CD4-positive, alpha-beta T cell treated with Interleukin-10 for 1 hour (primary cell): Measurements from ENCODE around the gene CHADL.

Experiments used
- DNase-seq: peaks from one replicate; pipeline ENCODE4 v3.0.0-alpha.2; 2020

Gene CHADL

GRCh38 chr22:41256254-41257253, 15.8 kb upstream of the CHADL start:
- DNase-seq = no peak

GRCh38 chr22:41254230-41254629, 13.5 kb upstream of the CHADL start:
- DNase-seq = no peak

- DNase-seq = no peak
Observed at GRCh38 chr22:41252365-41252764, 11.6 kb upstream of the CHADL start.

- DNase-seq = no peak
Observed at GRCh38 chr22:41250127-41250526, 9.4 kb upstream of the CHADL start.

GRCh38 chr22:41249442-41249841, 8.7 kb upstream of the CHADL start:
- DNase-seq = no peak

- no peak for DNase-seq
Observed at GRCh38 chr22:41248758-41249157, 8.0 kb upstream of the CHADL start.

- DNase-seq = no peak
Observed at GRCh38 chr22:41248314-41248713, 7.6 kb upstream of the CHADL start.

GRCh38 chr22:41247703-41248102, 7.0 kb upstream of the CHADL start:
- no peak for DNase-seq

GRCh38 chr22:41245917-41246499, 5.3 kb upstream of the CHADL start:
- no peak for DNase-seq

GRCh38 chr22:41243361-41243760, 2.6 kb upstream of the CHADL start:
- no peak for DNase-seq

GRCh38 chr22:41242396-41243117, 1.8 kb upstream of the CHADL start:
- no peak for DNase-seq

GRCh38 chr22:41241133-41241676, 474 bp upstream of the CHADL start:
- DNase-seq = no peak

- no peak for DNase-seq
Observed at GRCh38 chr22:41239443-41240128, 1.1 kb downstream of the CHADL start.

- DNase-seq = no peak
Observed at GRCh38 chr22:41238570-41239442, 1.9 kb downstream of the CHADL start.

- DNase-seq = peak; percentile 85
Observed at GRCh38 chr22:41237707-41238569, 2.8 kb downstream of the CHADL start.

GRCh38 chr22:41237036-41237706, 3.6 kb downstream of the CHADL start:
- DNase-seq = no peak

GRCh38 chr22:41234815-41235695, 5.7 kb downstream of the CHADL start:
- DNase-seq = no peak

GRCh38 chr22:41231369-41231768, 9.4 kb downstream of the CHADL start:
- DNase-seq = no peak

GRCh38 chr22:41230401-41230785, 10.3 kb downstream of the CHADL start:
- DNase-seq = no peak
